Muscle of arm (tissue), 12 donors: ENCODE measurements around the gene SKAP2. TPM values are rescaled to one million over a fixed set of nuclear protein-coding genes. Genes with fewer than 3 reads are reported as not detected.
"Not testable (repeated sequence)": the region's sequence is repeated elsewhere in the genome, so short reads cannot be mapped to it uniquely, and the experiment has no call there.

Experiments
- DNase-seq: peaks from one replicate; pipeline ENCODE4 v3.0.0-alpha.2; 2013
- polyA plus RNA-seq, 12 donors: library from polyadenylated mRNA; unstranded; fragments of 120-200 nt; gene quantifications; one replicate each; pipeline ENCODE4 v1.2.1, GENCODE V29; 2013; ENCODE audit not compliant: insufficient read length in 12 of 12

Gene SKAP2
- polyA plus RNA-seq, 12 donors: 11.8 to 24.6 (median 16.6) TPM; not detected in 1

DNA sequence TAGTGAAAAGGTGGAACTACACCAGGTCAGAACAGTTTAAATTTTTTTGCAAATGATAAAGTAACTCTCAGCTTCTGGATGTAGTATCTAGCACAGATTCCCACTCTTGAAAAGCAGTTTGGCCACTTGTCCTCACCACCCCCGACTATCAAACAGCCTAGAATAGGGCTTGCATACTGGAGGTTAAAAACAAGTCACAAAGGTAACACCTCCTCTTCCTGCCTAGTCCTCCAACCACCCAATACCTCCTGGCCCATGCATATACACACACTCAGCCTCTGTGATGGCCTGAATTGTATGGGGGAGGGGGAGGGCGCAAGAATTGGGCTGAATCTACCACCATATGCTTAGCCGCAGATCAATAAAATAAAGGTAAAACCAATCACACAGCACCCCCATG is 5.7 kb downstream of the SKAP2 start:
- DNase-seq: no peak

DNA sequence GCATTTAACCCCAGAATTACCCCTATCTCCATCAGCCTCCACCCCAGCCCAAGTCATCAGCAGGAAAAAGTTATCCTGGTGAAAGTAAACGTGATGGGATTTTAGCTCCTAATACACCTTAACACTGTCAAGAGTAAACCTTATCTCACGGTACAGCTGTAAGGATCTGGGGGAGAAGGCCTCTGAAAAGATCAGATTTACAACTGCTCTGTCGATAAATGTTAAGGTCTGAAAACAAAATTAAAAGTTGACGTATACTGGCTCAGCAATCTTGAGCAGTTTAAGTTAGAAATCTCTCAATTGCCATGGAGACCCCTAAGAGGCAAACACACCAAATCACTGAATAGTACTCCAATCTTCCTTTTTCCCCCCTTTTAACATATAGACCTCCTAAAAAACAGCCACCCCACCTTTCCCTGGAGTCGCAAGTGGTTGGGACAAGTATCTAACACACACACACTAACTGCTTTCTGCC is 6.1 kb downstream of the SKAP2 start:
- no peak for DNase-seq

DNA sequence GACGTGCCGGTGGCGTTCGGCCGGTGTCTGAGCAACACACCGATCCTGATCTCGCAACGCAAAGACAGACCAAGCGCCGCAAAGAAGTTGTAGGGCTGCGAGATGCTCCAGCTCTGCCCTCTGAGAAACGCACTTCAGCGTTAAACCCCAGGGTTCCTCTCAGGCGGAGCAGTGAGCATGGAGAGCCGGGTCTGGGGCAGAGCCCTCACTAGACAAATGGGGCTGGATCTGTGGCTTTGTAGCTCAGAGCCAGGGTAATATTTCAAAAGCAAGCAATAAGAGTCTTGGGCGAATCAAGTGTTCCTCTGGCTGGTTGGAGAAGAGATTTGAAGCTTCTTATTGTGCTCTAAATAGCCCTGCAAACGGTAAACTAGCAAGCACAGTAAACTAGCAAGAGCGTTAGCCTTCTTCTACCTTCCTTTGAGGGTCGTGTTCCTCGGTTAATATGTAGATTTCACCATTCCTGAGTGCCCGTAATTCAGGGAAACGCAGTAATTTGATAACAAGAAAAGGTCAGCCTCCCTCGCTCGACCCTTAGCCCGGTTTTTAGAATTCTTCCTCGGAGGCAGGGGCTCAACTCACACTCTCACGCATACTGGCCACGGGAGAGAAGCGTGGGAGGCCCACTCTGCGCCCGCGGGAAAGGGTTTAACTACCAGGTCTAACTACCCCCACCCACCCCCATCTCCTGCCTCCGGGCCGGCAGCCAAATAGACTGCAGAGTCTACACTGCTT is 6.7 kb downstream of the SKAP2 start:
- no peak for DNase-seq

DNA sequence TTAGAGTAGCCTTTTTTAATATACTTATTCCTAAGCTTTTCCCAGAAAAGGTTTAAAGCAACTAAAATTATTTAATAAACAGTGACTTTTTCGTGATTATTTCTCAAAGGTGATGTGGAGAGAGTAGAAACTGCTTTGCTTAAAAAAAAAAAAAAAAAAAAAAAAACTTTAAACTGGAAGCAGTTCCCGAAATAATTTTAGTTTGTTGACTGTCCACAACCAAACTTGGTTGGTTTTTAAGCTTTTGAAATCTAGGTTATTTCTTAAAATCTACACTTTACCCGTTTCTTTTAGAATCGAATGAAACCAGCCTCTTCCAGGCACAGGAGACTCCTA is 7.3 kb downstream of the SKAP2 start:
- DNase-seq: no peak

DNA sequence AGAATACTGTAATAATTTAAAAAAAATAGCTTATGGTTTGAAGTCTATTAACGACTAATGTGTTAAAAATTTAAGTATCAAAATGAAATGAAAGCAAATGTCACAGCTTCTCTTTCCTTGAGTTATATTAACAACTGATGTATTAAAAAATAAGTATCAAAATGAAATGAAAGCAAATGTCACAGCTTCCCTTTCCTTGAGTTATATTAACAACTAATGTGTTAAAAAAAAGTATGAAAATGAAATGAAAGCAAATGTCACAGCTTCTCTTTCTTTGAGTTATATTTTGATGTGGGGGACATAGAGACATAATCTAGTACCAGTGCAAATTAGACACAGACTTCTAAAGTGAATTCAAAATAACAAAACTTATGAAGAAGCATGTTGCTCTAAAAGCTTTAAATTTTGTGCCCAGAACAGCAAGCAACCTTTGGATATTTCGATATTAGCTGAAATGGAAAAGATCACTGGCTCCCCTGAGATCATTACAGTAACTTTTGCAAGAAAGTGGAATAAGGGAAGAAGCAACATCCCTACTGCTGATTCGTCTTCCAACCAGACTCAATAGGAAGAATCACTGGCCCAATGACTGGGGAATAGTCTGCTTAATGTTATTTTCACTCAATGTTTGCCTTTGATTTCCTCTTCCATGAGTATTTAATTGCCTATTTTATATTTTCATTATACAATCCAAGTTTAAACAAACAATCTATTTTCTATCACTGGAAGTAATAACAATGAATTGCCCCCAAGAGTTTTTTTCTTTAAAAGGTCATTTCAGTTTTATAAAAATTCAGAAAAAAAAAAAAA is 8.0 kb downstream of the SKAP2 start:
- peak; percentile 34 for DNase-seq

DNA sequence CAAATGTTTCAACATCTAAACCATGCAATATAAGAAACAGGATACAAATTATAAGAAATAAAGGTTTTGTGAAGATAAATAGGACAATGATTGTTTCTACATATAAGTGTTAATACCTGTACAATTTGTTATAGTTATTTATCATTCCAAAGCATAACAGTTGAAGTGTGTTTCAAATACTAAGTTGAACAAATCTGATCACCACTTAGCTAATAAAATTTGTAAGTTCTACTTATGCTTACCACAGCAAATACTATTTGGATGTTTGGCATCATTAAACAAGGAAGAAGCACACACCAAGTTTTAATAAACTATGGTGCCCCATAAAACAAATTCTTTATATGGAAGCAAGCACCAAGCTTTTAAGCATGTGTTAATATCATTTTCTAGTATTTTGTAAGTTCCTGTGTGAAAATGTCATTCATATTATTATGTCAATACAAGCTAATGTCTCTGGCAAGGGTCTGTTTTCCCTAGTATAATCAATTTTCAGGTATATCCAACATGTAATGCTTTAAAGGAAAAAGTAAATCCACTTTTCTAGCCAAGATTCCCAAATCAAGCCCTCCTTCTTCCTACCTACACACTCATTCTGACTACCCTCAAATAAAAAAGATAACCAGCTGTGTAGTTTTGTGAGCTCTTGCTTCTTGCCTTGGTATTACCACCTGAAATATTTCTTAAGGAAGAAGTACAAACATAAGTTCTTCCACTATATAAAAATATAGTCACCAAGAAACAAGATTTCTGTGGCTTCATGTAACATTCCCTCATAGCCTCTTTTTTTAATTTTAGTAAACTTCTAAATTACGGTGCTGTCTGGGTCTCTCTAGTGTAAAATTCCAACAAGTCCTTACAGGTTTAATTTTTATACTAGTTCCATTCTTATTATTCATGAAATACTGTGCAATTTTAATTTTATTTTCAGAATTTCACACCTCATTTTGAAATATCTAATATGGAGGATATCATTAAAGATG is 9.2 kb downstream of the SKAP2 start:
- DNase-seq: no peak

DNA sequence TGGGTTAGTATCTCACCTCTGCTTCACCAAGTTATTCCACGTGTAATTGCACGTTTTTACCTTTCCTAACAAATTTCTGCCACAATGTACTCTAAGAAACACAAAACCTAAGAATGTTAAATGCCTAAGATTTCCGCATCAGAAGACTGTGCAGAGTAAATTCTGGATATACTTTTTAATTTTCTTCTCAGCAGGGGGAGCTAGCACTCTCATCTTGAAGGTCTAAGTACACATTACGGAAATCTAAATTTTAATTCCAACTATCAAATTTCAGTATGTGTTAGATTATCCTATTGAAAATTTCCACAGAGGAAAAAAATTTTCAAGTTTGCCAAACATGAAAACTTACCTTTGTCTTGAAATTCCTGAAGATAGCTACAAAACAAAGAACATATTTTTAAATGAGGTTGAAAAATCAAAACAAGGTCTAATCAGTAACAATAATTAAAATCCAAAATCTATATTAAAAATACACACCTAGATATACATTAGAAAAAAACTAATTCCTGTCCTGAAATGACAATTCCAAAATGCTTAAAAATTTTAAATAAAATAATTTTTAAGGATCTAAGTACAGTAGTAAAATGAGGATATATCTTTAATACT is 10.5 kb downstream of the SKAP2 start:
- DNase-seq: peak; percentile 76

DNA sequence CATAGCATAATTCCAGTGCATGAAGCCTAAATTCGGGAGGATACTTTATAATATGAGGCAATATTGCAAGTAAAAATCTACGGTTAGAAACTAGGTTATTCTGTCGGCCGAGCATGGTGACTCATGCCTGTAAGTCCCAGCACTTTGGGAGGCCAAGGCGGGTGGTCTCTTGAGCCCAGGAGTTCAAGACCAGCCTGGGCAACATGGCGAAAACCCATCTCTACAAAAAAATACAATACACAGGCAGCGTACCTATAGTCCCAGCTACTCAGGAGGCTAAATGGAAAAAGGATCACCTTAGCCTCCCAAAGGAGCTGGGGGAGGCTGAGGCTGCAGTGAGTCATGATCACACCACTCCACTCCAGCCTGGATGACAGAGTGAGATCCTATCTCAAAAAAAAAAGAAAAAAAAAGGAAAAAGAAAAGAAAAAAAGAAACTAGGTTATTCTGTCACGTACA is 14.2 kb downstream of the SKAP2 start:
- no peak for DNase-seq

DNA sequence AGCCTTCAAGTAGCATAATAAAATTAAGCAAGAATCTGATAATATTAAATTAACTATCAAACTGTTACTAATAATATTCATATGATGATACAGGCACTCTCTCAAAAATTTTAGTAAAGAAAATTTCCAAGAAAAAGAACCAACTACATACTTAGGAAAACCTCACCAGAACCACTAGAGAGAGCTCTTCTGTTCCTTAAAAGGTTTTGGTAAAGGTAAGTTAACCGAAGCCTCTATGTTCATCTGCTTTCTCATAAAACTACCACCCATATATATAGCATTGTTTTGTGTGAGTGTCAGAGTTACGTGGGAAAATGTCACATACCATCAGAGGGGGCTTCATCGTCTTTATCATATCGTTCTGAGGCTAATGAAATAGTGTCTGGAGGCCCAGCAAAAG is 20.7 kb downstream of the SKAP2 start:
- DNase-seq: no peak

DNA sequence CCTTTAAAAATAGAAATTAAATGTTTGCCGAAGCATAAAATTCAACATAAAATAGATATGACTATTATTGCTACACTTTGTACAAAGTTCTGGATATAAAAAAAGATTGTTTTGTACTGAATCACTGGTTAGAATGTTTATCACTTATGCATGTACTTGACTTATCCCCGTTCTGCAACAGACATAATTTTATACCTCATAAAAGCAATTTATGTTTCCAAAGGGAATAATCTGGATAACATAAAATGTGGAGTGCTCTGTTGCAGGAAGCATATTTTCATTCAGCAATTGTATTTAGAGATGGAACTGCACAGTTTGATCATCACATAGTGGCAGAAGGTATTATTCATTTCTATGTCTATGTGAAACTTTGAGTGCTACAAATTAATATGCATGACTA is 21.5 kb downstream of the SKAP2 start:
- DNase-seq: no peak

DNA sequence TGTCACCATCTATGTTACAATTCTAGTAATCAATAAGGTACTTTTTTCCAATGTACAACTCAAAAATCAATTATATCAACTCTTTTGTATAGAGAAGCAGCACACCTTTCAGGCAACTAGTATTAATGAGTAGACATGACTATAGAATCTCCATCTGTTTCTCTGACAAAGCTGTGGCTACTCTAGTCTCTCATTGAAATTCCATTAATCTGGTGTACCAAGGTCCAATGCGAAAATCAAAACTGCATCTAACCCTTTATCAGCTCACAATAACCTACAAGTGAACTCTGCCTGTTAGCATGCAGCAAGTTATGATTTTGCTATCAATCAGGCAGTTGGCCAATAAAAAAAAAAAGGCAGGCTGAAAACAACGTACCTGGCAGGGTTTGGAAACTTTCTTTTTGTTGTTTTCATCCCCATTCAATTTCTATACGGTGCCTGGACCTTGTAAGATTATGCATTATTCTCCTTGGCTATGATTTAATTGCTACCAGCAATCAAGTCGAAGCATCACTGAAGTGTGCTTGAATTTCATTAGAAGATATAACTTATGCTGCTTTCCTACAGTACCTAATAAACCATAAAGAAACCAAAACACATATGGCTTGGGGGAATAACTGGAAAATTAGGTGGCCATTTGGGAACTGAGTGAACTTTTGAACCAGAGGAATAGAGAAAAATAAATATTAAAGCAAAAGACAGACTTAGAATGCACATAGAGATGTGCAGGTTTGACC is 23.2 kb downstream of the SKAP2 start:
- DNase-seq: no peak

DNA sequence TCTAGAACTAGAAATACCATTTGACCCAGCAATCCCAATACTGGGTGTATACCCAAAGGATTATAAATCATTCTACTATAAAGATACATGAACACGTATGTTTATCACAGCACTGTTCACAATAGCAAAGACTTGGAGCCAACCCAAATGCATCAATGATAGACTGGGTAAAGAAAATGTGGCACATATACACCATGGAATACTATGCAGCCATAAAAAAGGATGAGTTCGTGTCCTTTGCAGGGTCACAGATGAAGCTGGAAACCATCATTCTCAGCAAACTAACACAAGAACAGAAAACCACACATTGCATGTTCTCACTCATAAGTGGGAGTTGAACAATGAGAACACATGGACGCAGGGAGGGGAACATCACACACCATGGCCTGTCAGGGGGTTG is 27.6 kb downstream of the SKAP2 start:
- DNase-seq: not testable (repeated sequence)

DNA sequence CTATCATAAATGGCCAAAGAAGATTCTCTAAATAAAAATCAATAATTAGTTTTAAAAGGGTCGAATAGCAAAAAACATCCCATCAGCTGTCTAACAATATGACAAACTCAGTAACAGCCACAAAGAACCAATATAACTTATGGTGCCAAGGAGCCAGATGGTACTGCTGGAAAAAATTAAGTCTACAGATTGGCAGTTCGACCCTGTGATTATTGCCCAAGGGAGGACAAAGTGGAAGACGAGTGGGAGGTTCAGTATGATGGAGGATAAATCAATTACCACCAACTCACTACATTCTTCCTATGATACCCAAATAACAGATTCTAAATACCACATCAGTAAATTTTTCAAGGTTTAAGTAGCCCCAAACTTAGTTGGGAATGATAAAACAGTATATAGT is 49.0 kb downstream of the SKAP2 start:
- DNase-seq: no peak

DNA sequence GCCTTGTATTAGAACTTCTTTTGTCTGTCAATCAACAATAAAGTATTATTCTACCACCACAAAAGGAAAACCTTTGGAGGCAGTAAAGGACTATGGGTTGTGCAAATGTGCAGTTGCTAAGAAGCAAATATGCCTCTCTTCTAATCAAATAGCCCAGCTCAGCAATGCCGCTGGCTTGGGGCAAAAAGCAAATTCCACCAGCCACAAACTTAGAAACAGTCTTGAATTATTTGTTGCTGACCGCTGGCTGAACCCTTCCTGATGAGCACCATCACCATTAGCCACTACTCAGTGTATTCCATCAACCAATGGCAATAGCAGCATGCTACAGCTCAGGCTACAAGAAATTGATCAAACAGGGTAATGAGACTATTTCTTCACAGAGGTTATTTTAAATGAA is 51.0 kb downstream of the SKAP2 start:
- peak; percentile 26 for DNase-seq

DNA sequence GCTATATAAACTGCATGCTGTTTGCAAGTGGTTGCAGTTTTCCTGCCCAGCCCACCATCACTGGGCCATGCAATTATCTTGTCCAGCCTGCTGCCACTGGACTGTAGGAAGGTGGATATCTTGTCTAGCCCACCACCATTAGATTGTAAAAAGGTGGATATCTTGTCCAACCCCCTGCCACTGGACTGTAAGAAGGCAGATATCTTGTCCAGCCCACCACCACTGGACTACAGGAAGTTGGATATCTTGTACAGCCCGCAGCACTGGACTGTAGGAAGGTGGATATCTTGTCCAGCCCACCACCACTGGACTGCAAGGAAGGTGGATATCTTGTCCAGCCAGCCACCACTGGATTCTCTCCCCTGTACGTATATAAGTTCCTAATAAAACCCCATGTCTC is 69.8 kb downstream of the SKAP2 start:
- no peak for DNase-seq

DNA sequence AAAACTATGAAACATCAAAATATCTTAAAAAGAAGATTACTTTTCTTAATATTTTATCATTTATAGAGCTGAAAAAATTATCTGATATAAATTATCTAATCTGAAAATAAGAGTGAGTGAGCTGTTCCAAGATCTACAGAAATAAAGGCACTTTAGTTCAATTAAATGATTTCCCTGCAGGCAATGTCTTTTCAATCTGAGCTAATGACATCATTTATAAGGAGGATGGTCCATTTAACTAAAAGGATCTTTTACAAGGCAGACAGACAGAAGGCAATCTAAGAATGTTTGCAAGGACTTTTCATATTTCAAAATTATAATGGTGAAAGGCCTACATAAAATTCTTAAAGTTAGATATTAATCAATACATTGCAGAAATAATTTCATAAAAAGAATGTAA is 71.8 kb downstream of the SKAP2 start:
- DNase-seq: no peak

DNA sequence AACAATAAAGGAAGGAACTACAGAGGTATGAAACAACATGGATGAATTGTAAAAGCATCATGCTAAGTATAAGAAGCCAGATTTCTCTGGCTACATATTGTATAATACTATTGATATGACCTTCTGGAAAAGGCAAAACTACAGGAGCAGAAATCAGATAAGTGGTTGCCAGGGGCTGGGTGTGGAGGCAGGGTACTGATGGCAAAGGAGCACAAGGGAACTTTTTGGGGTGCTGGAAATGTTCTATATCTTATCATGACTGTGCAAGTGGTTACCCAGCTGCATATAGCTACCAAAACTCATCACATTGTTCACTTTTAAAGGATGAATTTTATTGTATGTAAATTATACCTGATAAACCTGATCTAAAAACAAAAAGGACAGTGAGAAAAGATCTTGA is 72.4 kb downstream of the SKAP2 start:
- DNase-seq: no peak

DNA sequence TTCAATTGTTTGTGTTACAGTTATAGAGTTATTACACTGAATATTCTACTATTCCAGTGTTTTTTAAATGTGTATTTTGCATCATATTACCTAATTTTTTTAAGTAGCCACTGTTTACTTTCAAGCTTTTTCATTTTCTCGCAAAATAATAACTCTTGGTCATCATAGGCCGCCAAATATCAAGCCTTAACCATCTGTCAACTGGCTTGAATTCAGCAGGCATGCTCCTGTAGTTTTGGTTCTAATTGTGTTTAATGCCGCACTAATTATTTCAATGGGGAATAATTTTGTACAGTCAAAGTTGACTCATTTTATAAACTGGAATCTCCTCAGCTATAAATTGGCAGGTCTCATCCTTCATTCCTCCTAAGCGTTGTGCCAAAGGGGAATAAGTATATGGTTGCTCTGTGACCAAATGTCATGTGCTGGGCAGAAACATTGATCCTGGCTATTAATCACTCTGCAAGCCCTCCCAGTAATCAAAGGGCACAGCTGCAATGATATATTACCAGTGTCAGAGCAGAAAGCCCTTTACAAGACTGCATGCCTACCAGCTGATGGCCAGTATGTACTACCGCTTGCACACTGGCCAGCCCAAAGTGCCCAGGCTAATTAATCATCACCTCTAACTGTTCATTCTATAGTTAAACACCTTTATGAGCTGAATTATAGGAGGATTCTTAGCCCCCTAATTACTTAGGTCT is 74.8 kb downstream of the SKAP2 start:
- DNase-seq: no peak

DNA sequence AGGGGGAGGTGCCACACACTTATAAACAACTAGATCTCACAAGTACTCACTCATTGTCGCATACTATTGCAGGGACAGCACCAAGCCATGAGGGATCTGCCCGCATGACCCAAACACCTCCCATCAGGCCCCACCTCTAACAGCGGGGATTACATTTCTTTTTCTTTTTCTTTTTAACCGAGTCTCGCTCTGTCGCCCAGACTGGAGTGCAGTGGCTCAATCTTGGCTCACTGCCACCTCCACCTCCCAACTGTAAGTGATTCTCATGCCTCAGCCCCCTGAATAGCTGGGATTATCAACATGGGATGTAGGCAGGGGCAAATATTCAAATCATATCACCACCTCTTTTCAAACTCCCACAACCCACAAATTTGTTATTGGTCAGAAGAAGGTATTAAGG is 76.7 kb downstream of the SKAP2 start:
- no peak for DNase-seq

DNA sequence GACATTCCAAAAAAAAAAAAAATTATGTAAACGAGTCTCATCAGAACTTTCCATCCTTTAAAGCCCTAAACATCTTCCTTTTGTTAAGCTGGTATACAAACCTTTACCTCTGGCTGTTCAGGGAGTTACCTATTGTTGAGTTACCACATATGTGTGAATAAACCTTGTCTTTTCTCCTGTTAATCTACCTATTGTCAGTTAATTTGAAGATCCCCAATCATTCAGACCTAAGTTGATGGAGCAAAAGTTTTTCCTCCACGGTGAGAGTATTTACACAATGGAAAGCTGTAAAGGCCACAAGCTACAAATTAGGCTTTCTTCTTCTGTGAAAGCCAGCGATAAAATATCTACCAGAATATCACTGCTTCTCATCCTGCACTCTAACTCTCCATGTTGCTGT is 80.3 kb downstream of the SKAP2 start:
- DNase-seq: no peak
